Natural killer cell treated with Interleukin-12 subunit alpha and Interleukin-12 subunit beta and Interleukin-15 and Interleukin-18, amount 100 ng/mL, for 72 hours (primary cell): ENCODE measurements around the gene FGGY. TPM values are rescaled to one million over a fixed set of nuclear protein-coding genes. Genes with fewer than 3 reads are reported as not detected.

Source experiments
- ATAC-seq, 2 donors: fragments of 150-1000 bp; cut with Tn5 transposase in 1 of 2; sonication (Bioruptor Pico), chemical (Tn5 transposase) in 1 of 2; 2 replicates each; pipeline ENCODE4 v1.10.0; 2021
- DNase-seq: peaks from one replicate; pipeline ENCODE4 v3.0.0; 2022; ENCODE audit warnings: low spot score
- H3K27ac Mint-ChIP-seq, 2 donors: 1 replicate in 1 of 2; 2 replicates in 1 of 2; pipeline ENCODE4 v1.8.0; 2022; ENCODE audit warnings: mixed read lengths in 2 of 2, mild to moderate bottlenecking in 1 of 2, moderate library complexity in 1 of 2
- H3K27me3 Mint-ChIP-seq, 2 donors: 1 replicate in 1 of 2; 2 replicates in 1 of 2; pipeline ENCODE4 v1.8.0; 2022; ENCODE audit warnings: mixed read lengths in 2 of 2
- H3K36me3 Mint-ChIP-seq: one replicate; pipeline ENCODE4 v1.8.0; 2022; ENCODE audit warnings: mixed read lengths
- H3K4me1 Mint-ChIP-seq, 2 donors: 1 replicate in 1 of 2; 2 replicates in 1 of 2; pipeline ENCODE4 v1.8.0; 2022; ENCODE audit warnings: low read depth in 2 of 2, mixed read lengths in 2 of 2, mild to moderate bottlenecking in 1 of 2
- H3K4me3 Mint-ChIP-seq: one replicate; pipeline ENCODE4 v1.8.0; 2022; ENCODE audit warnings: mixed read lengths
- H3K9me3 Mint-ChIP-seq: 2 replicates; pipeline ENCODE4 v1.8.0; 2022; ENCODE audit warnings: mixed read lengths
- total RNA-seq, 2 donors: library from RNA; stranded (reverse); gene quantifications; one replicate each; pipeline ENCODE4 v1.2.3, GENCODE V29; 2022

Gene FGGY
- total RNA-seq, 2 donors from 2014 or later: 10.9 to 11.9 TPM

DNA sequence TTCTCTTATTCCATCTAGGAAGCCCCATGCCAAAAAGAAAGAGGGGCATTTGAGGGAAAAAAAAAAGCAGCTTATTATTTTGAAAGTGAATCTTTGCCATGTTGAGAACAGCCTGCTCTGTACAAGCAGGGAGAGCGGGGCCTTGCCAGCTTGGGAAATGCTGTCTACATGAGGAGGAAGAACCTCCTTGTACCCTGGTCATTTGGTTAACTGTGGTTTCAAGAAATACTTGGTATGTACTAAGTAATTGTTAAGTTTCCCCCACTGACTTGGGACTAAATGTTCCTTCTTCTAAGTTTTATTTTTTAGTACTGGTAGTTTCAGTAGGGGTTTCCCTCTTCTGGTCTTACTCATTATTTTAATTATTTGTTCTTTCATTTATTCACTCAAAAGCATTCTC lies 373.8 kb downstream of the FGGY start:
- H3K9me3 Mint-ChIP-seq: no peaks in the 10 kb centered on the region
- no peak for ATAC-seq
- H3K27ac Mint-ChIP-seq: peak overlapping the region in 1 of 2 donors; percentile 65

DNA sequence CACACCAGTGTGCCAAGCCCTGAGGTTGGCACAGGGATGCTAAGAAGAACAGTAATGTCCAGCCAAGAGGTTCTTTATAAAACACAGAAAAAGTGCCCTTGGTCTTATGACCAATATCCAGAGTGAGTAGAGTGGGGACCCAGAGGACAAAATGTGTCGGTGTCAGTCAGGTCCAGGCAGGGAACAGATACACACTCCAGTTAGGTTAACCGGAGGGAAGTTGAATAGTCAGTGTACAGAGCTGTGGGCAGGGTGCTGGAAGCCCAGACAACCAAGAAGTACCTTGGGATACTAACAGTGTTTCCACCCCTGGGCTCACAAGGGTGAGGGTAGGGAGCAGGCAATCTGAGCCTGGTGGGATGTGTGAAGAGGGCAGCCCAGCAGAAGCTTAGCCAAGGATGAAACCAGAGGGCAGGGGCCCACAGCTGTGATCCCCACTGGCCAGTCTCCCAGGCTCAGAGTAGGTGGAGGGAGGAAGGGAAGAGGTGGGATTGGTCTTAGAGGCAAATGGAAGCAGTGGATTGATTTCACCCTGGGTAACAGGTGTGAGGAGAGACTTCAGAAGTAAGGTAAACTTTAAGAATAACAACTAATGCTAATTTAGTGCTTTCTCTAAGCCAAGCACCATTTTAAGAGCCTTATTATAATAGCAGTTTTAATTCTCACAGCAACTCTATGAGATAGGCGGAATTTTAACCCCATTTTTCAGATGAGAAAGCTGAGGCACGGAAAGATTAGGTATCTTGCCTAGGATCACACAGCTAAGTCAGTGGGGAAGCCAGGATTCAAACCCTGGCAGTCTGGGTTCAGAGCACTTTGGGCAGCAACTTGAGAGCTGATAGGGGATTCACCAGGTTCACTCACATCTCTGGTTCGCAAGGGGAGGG lies 374.4 kb downstream of the FGGY start:
- Mint-ChIP-seq H3K9me3 (no peaks in the 10 kb centered on the region), H3K4me3 (no peak overlapping the region), H3K27ac (peak overlapping the region in 1 of 2 donors; percentile 65), H3K27me3 (no peaks in the 10 kb centered on the region), H3K36me3 (no peaks in the 10 kb centered on the region), H3K4me1 (peaks cover 20 to 26% of the 10 kb centered on the region in 2 donors)
- ATAC-seq: no peak
- no peak for DNase-seq

More for the DNA sequence above, 373.8 kb downstream of the FGGY start:
- H3K4me3 Mint-ChIP-seq: no peak overlapping the region
- peaks cover 24 to 31% of the 10 kb centered on the region in 2 donors for H3K4me1 Mint-ChIP-seq
- H3K36me3 Mint-ChIP-seq: no peaks in the 10 kb centered on the region
- DNase-seq: no peak
- H3K27me3 Mint-ChIP-seq: no peaks in the 10 kb centered on the region

DNA sequence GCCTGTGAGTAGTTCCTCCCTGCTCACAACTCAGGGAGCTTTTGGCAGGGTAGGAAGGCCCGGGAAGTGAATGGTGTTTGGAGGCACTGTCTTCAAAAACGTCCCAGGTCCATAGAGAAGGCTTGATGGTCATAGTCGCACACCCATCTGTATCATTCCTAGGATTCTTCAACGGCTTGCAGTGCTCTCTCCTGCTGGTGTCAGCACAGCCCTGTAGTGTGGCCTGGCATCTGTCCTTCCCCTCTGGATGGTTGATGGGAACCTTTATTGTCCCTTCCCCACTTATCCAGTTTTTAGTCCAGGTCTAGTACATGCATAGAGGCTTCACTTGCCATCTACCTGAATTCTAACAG lies 375.0 kb downstream of the FGGY start:
- H3K27ac Mint-ChIP-seq: peak overlapping the region in 1 of 2 donors; percentile 65
- DNase-seq (no peak), ATAC-seq (no peak)
- H3K4me3 Mint-ChIP-seq: no peak overlapping the region
- H3K27me3 Mint-ChIP-seq: no peaks in the 10 kb centered on the region
- H3K9me3 Mint-ChIP-seq: no peaks in the 10 kb centered on the region
- H3K36me3 Mint-ChIP-seq: no peaks in the 10 kb centered on the region
- peaks cover 20 to 24% of the 10 kb centered on the region in 2 donors for H3K4me1 Mint-ChIP-seq

DNA sequence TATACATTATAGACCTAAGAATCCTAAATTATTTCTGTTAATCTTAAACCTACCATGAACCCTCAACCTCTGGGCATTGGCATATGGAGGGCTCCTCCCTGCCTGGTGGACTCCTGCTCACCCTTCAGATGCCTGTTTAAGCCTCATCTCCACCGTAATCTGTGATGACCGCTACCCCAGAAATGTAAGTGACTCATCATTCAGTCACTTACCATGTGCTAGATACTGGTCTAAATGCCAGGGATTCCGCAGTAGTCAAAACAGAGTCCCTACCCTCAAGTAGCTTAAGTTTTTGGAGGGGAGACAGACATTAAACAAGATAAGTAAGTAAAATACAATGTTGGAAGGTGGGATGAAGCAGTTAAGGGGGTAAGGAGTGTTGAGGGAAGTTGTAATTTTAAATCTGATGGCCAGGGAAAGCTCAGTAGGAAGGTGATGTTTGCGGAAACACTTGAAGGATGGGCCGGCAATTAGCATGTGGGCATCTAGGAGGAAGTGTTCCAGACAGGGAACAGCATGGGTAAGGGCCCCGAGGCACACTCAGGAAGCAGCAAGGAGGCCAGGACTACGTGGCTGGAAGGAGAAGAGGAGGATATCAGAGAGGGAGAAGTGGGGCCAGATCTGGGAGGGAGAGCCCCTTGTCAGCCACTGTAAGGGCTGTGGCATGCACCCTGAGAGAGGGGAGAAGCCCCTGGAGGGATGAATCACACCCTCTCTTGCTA lies 376.1 kb downstream of the FGGY start:
- no peaks in the 10 kb centered on the region for H3K9me3 Mint-ChIP-seq
- DNase-seq: no peak
- H3K36me3 Mint-ChIP-seq: no peaks in the 10 kb centered on the region
- H3K27me3 Mint-ChIP-seq: no peaks in the 10 kb centered on the region
- no peak for ATAC-seq
- H3K4me3 Mint-ChIP-seq: peak overlapping the region; percentile 11
- peaks cover 20 to 24% of the 10 kb centered on the region in 2 donors for H3K4me1 Mint-ChIP-seq
- H3K27ac Mint-ChIP-seq: peak overlapping the region; percentile 11 to 65

DNA sequence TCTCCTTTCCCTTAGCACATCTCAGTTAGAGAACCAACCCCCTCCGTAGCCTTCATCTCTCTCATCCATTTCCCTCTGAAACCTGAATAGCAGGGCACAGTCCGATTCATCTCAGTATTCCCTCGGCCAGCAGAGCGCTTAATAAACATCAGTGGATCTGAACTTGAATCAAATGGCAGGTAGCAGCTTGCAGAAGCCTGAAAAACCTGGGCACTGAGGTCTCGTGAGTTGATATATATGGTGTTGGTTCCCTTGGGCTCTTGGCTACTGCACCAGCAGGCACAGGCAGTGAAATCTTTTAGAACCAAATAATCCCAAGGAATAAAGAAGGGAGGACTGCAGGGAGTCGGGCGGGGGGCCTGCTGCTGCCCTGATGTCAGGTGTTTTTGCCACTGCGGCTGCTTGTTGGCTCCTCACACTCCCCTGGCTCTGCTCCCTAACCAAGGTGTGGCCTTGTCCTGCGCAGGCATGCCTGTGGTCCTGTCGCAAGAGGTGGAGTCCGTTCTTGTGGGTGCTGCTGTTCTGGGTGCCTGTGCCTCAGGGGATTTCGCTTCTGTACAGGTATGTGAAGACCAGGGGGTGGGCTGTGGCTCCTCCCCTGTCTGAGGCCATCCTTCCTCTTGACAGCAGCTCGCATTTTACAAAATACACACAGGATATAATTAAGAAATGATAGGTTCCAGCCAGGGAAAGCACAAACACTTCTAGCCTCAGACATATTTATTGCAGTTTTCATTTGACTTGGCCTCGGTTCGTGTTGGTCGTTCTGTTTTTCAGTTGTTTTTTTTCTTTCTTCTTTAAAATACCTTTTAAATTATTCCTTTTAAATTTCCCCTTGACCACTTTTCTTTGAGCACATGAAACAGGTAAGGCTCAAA lies 376.9 kb downstream of the FGGY start:
- Mint-ChIP-seq H3K27me3 (no peaks in the 10 kb centered on the region), H3K4me1 (peaks cover 21 to 24% of the 10 kb centered on the region in 2 donors), H3K4me3 (peak overlapping the region; percentile 4), H3K36me3 (no peaks in the 10 kb centered on the region), H3K9me3 (no peaks in the 10 kb centered on the region), H3K27ac (peak overlapping the region; percentile 11 to 65)
- DNase-seq (no peak), ATAC-seq (peak in 1 of 2 donors; percentile 57)

DNA sequence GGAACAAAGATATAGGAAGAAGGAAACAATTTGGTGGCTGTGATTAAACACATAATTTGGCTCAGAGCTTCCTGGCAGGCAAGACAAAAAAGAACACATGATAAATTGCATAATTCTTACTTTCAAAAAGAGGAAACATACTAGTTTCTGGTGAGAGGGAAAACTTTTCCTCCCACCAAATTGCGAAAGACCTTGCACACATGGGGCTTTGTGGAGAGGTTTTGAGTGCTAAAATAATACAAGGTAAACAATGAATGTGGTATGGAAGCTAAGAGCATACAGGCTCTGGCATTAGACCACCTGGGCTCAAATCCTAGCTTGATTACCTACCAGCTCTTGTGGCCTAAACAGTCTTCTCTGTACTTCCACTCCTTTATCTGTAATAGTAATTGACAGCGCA lies 377.7 kb downstream of the FGGY start:
- no peaks in the 10 kb centered on the region for H3K27me3 Mint-ChIP-seq
- H3K9me3 Mint-ChIP-seq: no peaks in the 10 kb centered on the region
- no peak for DNase-seq
- no peaks in the 10 kb centered on the region for H3K36me3 Mint-ChIP-seq
- no peak for ATAC-seq
- peaks cover 23 to 24% of the 10 kb centered on the region in 2 donors for H3K4me1 Mint-ChIP-seq
- H3K4me3 Mint-ChIP-seq: peak overlapping the region; percentile 4
- H3K27ac Mint-ChIP-seq: peak overlapping the region in 1 of 2 donors; percentile 65

DNA sequence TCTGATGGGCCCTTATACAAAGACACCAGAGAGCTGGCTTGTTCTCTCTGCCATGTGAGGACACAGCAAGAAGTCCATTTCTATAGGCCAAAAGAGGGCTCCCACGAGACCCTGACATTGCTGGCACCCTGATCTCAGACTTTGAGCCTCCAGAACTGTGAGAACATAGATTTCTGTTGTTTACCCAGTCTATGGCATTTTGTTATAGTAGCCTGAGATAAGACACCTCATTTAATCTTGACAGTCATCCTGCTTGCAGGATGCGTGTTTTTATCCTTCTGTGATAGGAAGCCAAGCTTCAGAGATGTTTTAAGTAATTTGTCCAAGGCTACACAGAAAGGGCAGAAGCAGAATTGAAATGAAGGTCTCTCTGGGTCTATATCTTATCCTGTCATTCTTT lies 379.0 kb downstream of the FGGY start:
- H3K4me1 Mint-ChIP-seq: peaks cover 22 to 23% of the 10 kb centered on the region in 2 donors
- ATAC-seq (no peak), DNase-seq (no peak)
- no peak overlapping the region for H3K4me3 Mint-ChIP-seq
- H3K27ac Mint-ChIP-seq: no peak overlapping the region
- H3K36me3 Mint-ChIP-seq: no peaks in the 10 kb centered on the region
- no peaks in the 10 kb centered on the region for H3K27me3 Mint-ChIP-seq
- H3K9me3 Mint-ChIP-seq: no peaks in the 10 kb centered on the region

DNA sequence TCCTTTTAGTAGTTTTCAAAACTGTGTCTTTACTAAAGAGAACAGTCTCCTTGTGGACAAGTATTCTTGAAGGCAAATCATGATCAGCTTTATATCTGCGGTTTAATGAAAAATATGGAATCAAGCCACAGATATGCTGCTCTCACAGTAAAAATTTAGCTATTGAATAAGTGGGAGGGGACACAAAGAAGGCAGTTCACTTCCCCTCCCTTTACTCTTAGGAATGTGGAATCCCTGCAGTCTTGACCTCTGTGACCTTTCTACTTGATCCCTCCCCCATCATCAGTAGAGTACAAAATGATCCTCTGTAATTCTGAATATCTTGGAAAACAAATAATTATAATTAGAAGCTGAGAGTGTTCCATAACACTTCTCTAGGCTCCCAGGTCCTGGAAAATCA lies 381.1 kb downstream of the FGGY start:
- DNase-seq: no peak
- H3K4me3 Mint-ChIP-seq: no peak overlapping the region
- no peaks in the 10 kb centered on the region for H3K9me3 Mint-ChIP-seq
- H3K4me1 Mint-ChIP-seq: peaks cover 14 to 15% of the 10 kb centered on the region in 2 donors
- H3K36me3 Mint-ChIP-seq: no peaks in the 10 kb centered on the region
- H3K27me3 Mint-ChIP-seq: no peaks in the 10 kb centered on the region
- H3K27ac Mint-ChIP-seq: no peak overlapping the region
- no peak for ATAC-seq

DNA sequence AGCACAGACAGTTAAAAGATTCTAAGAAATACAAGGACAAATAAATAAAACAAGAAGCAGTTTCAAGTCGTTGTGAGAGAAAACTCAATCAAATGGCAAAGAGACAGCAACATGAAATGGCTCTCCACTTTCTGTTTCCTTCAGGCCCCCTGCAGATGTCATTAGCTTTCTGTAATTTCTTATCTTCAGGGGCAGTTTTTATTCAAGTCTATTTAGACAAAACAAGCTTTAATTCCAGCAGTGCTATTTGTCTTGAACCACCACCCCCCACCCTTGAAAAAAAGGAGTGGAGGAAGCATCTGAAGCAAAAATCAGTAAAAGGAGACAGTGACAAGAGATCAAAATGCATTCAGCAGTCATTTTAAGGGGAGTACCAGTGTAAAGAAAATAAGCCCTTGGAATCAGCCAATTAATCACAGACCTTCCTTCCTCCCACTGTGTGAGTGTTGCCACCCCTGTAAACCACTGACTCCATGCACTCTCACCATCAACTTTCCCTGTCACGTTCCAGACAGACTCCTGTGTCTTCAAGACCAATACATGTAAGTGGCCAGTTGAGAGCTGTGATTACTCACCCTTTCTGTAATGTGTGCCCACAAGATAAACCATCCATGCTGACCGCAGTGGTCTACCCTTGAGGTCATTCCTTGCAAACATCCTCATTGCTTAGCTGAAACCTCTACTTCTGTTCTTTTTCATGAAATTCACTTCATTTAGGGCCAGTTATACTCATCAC lies 381.8 kb downstream of the FGGY start:
- peaks cover 8 to 9% of the 10 kb centered on the region in 2 donors for H3K4me1 Mint-ChIP-seq
- no peak overlapping the region for H3K27ac Mint-ChIP-seq
- H3K9me3 Mint-ChIP-seq: no peaks in the 10 kb centered on the region
- H3K4me3 Mint-ChIP-seq: no peak overlapping the region
- peak in 1 of 2 donors; percentile 60 for ATAC-seq
- H3K36me3 Mint-ChIP-seq: no peaks in the 10 kb centered on the region
- no peak for DNase-seq
- no peaks in the 10 kb centered on the region for H3K27me3 Mint-ChIP-seq

DNA sequence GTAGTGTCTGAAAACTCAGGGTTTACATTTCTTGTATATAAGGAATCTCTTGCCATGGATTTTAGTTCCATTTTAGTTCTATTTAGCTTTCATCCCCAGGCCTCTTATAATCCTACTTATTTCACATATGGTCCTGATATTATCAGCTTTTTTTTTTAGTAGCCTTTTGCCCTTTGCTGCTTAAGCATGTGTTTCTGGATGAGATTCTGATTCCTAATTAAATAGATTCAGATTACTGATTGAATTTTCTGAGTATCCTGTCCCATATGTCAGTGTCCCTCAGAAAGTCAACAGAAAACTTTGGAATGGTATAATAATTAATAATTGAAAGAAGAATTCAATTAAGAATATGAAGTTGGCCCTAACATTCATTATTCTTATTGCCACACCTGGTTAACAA lies 383.1 kb downstream of the FGGY start:
- Mint-ChIP-seq H3K9me3 (no peaks in the 10 kb centered on the region), H3K36me3 (no peaks in the 10 kb centered on the region), H3K27me3 (no peaks in the 10 kb centered on the region), H3K4me1 (peaks cover 0 to 3% of the 10 kb centered on the region in 2 donors), H3K27ac (no peak overlapping the region), H3K4me3 (no peak overlapping the region)
- no peak for DNase-seq
- ATAC-seq: no peak

DNA sequence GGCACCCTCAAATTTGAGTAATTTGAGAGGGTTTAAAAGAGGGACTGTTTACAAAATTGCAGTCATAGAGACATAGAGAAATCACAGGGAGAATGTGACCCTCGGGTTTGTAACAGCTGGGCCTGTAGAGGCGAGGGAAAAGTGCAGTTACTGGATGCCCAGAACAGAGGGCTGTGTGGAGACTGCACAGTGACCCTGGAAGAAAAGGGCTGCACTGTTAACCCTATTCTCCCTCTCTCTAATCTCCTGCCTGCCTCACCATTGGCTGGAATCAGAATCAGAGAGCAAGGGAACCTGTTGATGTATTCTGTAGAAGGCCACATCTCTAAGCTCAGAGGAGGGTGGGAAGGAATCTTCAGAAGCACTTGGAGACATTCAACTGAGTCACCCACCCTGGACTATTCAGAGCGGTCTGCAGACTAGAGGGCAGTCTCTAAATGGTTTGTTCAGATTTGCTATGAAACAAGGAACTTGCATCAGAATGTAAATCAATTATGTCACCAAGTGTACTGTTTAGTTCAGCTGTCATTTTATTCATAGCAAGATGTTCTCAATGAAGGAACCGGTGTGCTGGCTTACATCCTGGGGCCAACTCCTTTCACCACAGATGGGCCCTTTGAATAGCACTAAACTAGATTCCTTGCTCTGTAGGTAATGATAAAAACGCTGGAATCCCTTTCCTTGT lies 385.6 kb downstream of the FGGY start:
- Mint-ChIP-seq H3K4me1 (peaks cover 0 to 3% of the 10 kb centered on the region in 2 donors), H3K27ac (no peak overlapping the region), H3K27me3 (no peaks in the 10 kb centered on the region), H3K9me3 (no peaks in the 10 kb centered on the region), H3K4me3 (no peak overlapping the region), H3K36me3 (no peaks in the 10 kb centered on the region)
- ATAC-seq: no peak
- DNase-seq: no peak

DNA sequence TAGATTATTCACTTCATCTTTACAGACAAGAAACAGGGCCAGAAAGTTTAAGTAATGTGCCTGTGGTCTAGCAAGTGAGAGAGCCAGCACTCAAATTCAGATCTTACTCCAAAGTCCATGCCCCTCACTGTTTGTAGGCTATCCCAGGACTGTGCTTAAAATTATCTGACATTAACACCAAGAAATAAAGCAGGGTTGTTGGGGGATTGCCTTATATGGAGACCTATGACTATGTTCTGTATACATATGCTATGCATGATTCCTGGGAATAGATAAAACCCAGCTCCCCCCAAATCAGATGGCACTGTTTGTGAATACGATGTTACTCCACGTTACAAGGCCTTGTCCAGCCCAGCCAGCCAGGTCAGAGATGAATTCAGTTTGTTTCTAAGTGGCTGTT lies 386.3 kb downstream of the FGGY start:
- no peak overlapping the region for H3K4me3 Mint-ChIP-seq
- ATAC-seq: no peak

More for the DNA sequence above, 386.3 kb downstream of the FGGY start:
- Mint-ChIP-seq H3K27ac (no peak overlapping the region), H3K9me3 (no peaks in the 10 kb centered on the region), H3K4me1 (peaks cover 0 to 3% of the 10 kb centered on the region in 2 donors), H3K27me3 (no peaks in the 10 kb centered on the region), H3K36me3 (no peaks in the 10 kb centered on the region)
- no peak for DNase-seq
